PFSK-1 (cell line): ENCODE measurements around the gene KIF5C.

Experiments used
- FOXP2 ChIP-seq: optimal IDR thresholded peaks from 2 replicates; pipeline ENCODE3; 2011; ENCODE audit warnings: borderline replicate concordance, control low read depth, inconsistent platforms; ENCODE audit not compliant: insufficient read depth; ENCODE audit errors: extremely low read length, extremely low read depth
- POLR2AphosphoS5 ChIP-seq: IDR thresholded peaks from 2 replicates; pipeline ENCODE4 v1.6.1; 2012; ENCODE audit warnings: low read depth, mild to moderate bottlenecking, control low read depth, low read length, moderate library complexity
- SIN3A ChIP-seq: IDR thresholded peaks from 2 replicates; pipeline ENCODE4 v1.6.1; 2012; ENCODE audit warnings: mild to moderate bottlenecking, low read length, moderate library complexity, borderline replicate concordance; ENCODE audit not compliant: insufficient read depth
- TAF1 ChIP-seq: IDR thresholded peaks from 2 replicates; pipeline ENCODE4 v1.6.1; 2012; ENCODE audit warnings: low read length, control low read depth, borderline replicate concordance; ENCODE audit not compliant: insufficient read depth
- TF ChIP-seq, protein P1 (sequence below), 2 experiments: IDR thresholded peaks; 2 replicates each; pipeline versions ENCODE4 v1.6.1 to v1.8.0; 2011 to 2012; ENCODE audit warnings: low read depth in 2 of 2, low read length in 2 of 2, control low read depth in 1 of 2, inconsistent platforms in 1 of 2, mild to moderate bottlenecking in 1 of 2, moderate library complexity in 1 of 2; ENCODE audit not compliant: insufficient read depth in 1 of 2

KIF5C gene

DNA sequence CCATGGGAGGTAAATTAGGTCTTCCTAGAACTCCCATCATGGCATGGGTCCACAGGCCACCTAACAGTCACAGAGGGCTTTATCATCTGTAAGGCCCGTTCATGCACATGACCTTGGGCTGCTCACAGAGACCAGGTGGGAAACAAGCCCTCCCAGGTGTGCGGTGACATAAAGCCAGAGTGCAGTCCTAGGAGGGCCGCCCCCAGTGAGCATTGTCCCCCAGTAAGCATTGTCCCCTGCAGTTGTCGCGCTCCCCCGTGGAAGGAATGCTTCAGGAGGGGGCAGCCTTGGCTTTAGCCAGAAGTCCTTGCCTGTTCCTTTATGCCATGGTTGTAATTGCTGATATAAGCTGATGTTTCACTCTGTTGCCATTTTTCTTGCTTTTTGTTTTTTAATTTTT lies 121.8 kb downstream of the KIF5C start:
- TF ChIP-seq SIN3A (no peak), TAF1 (no peak), FOXP2 (no peak), POLR2AphosphoS5 (no peak)
- TF ChIP-seq, protein P1, sequence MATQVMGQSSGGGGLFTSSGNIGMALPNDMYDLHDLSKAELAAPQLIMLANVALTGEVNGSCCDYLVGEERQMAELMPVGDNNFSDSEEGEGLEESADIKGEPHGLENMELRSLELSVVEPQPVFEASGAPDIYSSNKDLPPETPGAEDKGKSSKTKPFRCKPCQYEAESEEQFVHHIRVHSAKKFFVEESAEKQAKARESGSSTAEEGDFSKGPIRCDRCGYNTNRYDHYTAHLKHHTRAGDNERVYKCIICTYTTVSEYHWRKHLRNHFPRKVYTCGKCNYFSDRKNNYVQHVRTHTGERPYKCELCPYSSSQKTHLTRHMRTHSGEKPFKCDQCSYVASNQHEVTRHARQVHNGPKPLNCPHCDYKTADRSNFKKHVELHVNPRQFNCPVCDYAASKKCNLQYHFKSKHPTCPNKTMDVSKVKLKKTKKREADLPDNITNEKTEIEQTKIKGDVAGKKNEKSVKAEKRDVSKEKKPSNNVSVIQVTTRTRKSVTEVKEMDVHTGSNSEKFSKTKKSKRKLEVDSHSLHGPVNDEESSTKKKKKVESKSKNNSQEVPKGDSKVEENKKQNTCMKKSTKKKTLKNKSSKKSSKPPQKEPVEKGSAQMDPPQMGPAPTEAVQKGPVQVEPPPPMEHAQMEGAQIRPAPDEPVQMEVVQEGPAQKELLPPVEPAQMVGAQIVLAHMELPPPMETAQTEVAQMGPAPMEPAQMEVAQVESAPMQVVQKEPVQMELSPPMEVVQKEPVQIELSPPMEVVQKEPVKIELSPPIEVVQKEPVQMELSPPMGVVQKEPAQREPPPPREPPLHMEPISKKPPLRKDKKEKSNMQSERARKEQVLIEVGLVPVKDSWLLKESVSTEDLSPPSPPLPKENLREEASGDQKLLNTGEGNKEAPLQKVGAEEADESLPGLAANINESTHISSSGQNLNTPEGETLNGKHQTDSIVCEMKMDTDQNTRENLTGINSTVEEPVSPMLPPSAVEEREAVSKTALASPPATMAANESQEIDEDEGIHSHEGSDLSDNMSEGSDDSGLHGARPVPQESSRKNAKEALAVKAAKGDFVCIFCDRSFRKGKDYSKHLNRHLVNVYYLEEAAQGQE (IDR thresholded peaks at IDR 0.05; ENCODE audit: insufficient read depth in 1 of 2, low read depth in 2 of 2, low read length in 2 of 2) = no peak

DNA sequence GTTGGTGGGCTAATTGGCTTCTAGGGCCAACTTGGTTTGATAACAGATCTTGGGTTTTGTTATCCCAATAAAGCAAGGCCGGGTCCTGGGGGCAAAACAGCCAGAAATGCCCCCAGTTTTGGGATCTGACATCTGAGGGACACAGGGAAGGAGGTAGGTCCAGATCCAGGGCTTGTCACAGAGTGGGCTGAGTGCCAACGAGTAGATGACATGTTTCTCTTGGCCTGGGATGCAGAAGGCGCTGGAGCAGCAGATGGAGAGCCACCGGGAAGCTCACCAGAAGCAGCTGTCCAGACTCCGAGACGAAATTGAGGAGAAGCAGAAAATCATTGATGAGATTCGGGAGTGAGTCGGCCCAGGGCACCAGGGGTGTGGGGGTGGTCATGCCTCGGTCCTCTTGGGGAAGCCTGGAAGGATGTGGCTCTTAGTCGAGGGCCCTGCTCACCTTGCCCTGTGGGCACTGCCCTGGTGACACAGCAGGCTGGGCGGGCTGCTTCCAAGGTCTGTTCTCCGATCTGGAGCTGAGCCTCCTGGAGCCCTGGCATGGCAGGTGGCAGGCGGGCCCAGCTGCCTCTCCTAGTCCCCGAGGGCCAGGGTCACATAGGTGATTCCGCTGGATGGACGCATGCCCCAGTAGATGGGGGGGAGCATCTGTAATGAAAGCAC lies 123.3 kb downstream of the KIF5C start:
- TF ChIP-seq, protein P1 (IDR thresholded peaks at IDR 0.05; ENCODE audit: insufficient read depth in 1 of 2, low read depth in 2 of 2, low read length in 2 of 2) = no peak
- TF ChIP-seq TAF1 = no peak
- TF ChIP-seq FOXP2 = no peak
- no peak for TF ChIP-seq SIN3A
- TF ChIP-seq POLR2AphosphoS5 = no peak

DNA sequence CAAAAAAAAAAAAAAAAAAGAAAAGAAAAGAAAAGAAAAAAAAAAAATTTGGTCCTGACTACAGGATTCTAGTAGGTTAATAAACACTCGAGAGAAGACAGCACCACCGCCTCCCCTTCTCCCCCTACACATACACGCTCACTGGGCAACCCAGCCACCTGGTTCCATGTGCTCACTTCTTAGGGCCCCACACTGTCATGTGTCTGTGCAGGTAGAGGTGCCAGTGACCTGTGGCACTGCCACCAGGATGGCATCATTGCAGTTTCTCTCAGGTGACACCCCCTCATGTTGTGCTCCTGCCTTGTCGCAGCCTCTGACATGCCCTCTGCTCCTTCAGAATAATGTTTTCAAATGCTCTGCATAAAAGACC lies 123.8 kb downstream of the KIF5C start:
- TF ChIP-seq FOXP2 = no peak
- no peak for TF ChIP-seq SIN3A
- TF ChIP-seq, protein P1 (IDR thresholded peaks at IDR 0.05; ENCODE audit: insufficient read depth in 1 of 2, low read depth in 2 of 2, low read length in 2 of 2) = no peak
- no peak for TF ChIP-seq TAF1
- no peak for TF ChIP-seq POLR2AphosphoS5

GRCh38 chr2:148999451-148999921 lies 124.5 kb downstream of the KIF5C start:
- no peak for TF ChIP-seq SIN3A
- no peak for TF ChIP-seq POLR2AphosphoS5
- no peak for TF ChIP-seq TAF1
- TF ChIP-seq, protein P1 (IDR thresholded peaks at IDR 0.05; ENCODE audit: insufficient read depth in 1 of 2, low read depth in 2 of 2, low read length in 2 of 2) = no peak
- no peak for TF ChIP-seq FOXP2
